Gastrocnemius medialis (tissue), 4 donors: ENCODE results near the gene CRTAC1. TPM values are rescaled to one million over a fixed set of nuclear protein-coding genes. Genes with fewer than 3 reads are reported as not detected.

ENCODE experiments used
- ATAC-seq, 2 donors: fragments of 150-250 bp; one replicate each; pipeline ENCODE4 v1.9.1; 2016
- DNase-seq, 2 donors: peaks; one replicate each; pipeline ENCODE4 v3.0.0-alpha.2; 2019
- H3K27ac ChIP-seq, 4 donors: fragments of 200-600 bp; sonication (generic); 1 replicate in 1 of 4; 2 replicates in 3 of 4; pipeline ENCODE4 v1.5.1; 2016 to 2018; ENCODE audit warnings: mild to moderate bottlenecking in 2 of 4, moderate library complexity in 1 of 4
- H3K27me3 ChIP-seq, 3 donors: fragments of 200-600 bp; sonication (generic) in 2 of 3; 1 replicate in 1 of 3; 2 replicates in 2 of 3; pipeline versions ENCODE4 v1.5.1 to v1.6.0; 2016 to 2019; ENCODE audit warnings: mild to moderate bottlenecking in 1 of 3, moderate library complexity in 1 of 3
- H3K36me3 ChIP-seq, 2 donors: fragments of 200-600 bp; sonication (generic) in 1 of 2; one replicate each; pipeline ENCODE4 v1.5.1; 2017 to 2018
- H3K4me1 ChIP-seq, 2 donors: fragments of 200-600 bp; sonication (generic) in 1 of 2; one replicate each; pipeline ENCODE4 v1.5.1; 2016 to 2017; ENCODE audit warnings: mild to moderate bottlenecking in 2 of 2
- H3K4me3 ChIP-seq, 4 donors: fragments of 200-600 bp; sonication (generic) in 3 of 4; 1 replicate in 1 of 4; 2 replicates in 3 of 4; pipeline ENCODE4 v1.5.1; 2016 to 2019; ENCODE audit warnings: mild to moderate bottlenecking in 2 of 4
- H3K9me3 ChIP-seq, 3 donors: fragments of 200-600 bp; sonication (generic) in 2 of 3; 1 replicate in 1 of 3; 2 replicates in 2 of 3; pipeline ENCODE4 v1.5.1; 2016 to 2019
- POLR2A ChIP-seq, 2 donors: fragments of 450-650 bp; IDR thresholded peaks; one replicate each; pipeline ENCODE4 v1.6.1; 2017; ENCODE audit warnings: antibody characterized with exemption in 2 of 2, mild to moderate bottlenecking in 2 of 2, moderate library complexity in 2 of 2
- in situ Hi-C, 4 donors: fragments of 200-750 bp; cut with MboI; loops; one replicate each; pipeline versions ENCODE4 v1.15.0 to v1.8.0; 2017; ENCODE audit warnings: low sequenced_read_pairs in 4 of 4
- intact Hi-C: fragments of 100-400 bp; cut with DNase I; formaldehyde crosslinking; loops from one replicate; pipeline ENCODE4 v1.15.1; 2023; ENCODE audit warnings: low total_unique reads
- total RNA-seq, 4 donors: library from RNA; depleted of rRNA; stranded (reverse); fragments of >200 nt; gene quantifications; one replicate each; pipeline versions ENCODE4 v1.1.0 to v1.2.3, GENCODE V29; 2016
- TF ChIP-seq, protein P1 (sequence below), 5 experiments: fragments of 450-650 bp in 3 of 5; fragments of 200-600 bp in 2 of 5; sonication (generic) in 2 of 5; IDR thresholded peaks in 4 of 5; conservative IDR thresholded peaks in 1 of 5; 1 replicate in 4 of 5; 2 replicates in 1 of 5; pipeline ENCODE4 v1.5.1; 2016 to 2019; ENCODE audit warnings: antibody characterized with exemption in 5 of 5, mild to moderate bottlenecking in 3 of 5, moderate library complexity in 3 of 5

Gene CRTAC1
- total RNA-seq, 4 donors from 2014 or later = 0.16 to 3.9 (median 0.56) TPM; not detected in 1

DNA sequence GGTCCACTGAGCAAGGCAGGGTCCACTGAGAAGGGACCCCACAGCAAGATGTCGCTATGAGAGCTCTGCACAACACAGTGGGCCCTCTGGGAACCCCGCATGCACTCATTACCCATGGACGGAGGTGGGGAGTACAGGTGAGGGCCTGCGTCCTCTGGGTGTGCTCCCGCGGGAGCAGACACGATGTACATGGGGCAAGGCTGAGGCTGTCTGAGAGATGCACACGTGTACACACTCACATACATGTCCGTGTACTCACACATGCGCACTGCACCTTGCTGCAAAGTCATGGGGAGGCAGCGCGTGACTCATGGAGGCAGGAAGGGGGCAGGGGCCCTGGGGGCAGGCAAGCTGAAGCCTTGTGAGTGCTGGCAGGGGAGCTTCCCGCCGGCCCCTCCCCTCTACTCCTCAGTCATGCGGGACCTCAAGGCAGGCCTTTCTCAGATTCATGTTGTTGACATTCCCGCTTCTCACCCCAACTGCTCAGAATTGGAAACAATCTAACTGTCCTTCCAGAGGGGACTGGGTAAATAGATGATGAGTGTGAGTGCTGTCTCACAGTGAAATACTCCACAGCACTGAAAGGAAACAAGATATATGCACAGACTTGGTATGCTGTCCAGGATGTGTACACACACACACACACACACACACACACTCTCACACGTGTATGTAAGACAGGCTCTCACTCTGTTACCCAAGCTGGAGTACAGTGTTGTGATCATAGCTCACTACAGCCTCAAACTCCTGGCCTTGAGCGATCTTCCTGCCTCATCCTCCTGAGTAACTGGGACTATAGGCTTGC is 140.8 kb downstream of the CRTAC1 start:
- no peaks in the 10 kb centered on the region for H3K27me3 ChIP-seq
- no peak overlapping the region for H3K27ac ChIP-seq
- ATAC-seq (no peak), DNase-seq (no peak)
- TF ChIP-seq, protein P1, sequence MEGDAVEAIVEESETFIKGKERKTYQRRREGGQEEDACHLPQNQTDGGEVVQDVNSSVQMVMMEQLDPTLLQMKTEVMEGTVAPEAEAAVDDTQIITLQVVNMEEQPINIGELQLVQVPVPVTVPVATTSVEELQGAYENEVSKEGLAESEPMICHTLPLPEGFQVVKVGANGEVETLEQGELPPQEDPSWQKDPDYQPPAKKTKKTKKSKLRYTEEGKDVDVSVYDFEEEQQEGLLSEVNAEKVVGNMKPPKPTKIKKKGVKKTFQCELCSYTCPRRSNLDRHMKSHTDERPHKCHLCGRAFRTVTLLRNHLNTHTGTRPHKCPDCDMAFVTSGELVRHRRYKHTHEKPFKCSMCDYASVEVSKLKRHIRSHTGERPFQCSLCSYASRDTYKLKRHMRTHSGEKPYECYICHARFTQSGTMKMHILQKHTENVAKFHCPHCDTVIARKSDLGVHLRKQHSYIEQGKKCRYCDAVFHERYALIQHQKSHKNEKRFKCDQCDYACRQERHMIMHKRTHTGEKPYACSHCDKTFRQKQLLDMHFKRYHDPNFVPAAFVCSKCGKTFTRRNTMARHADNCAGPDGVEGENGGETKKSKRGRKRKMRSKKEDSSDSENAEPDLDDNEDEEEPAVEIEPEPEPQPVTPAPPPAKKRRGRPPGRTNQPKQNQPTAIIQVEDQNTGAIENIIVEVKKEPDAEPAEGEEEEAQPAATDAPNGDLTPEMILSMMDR (IDR thresholded peaks at IDR 0.05 in 4 of 5, conservative IDR thresholded peaks at IDR 0.05 in 1 of 5) = no peak
- no peak for TF ChIP-seq POLR2A (IDR thresholded peaks at IDR 0.05)
- in situ Hi-C loops (no loop called here), intact Hi-C loops (no loop called here)
- H3K4me3 ChIP-seq = no peak overlapping the region
- H3K36me3 ChIP-seq = no peaks in the 10 kb centered on the region
- H3K9me3 ChIP-seq = no peaks in the 10 kb centered on the region
- H3K4me1 ChIP-seq = peaks cover 0 to 4% of the 10 kb centered on the region in 2 donors

DNA sequence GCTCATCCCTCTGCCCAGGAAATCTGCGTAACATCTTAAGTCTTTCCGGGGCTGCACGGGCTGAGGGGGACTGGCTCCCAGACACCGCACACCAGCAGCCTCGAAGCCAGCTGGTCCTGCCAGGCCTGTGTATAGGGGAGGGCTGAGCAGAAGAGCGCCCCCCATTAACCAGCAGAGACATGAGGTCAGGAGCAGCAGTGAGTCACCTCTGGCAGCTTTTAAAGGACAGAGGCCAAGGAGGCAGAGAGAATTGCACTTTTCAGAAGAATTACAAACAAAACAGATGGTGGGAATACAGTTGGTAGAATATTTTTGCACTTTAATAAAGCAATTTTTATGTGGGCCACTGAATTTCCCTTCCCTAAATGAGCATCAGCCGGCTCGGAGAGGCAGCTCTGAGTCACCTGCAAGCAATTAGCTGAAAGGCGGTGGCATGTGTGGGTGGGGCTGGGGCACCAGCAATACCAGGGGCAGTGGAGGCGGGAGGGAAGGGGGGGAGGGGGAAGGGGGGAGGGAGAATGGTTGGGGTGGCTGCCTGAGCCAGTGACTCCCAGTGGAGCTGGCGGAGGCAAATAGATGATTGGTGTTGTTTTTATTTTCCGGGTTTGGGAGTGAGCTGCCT is 141.7 kb downstream of the CRTAC1 start:
- no peak overlapping the region for H3K4me3 ChIP-seq
- peaks cover 0 to 4% of the 10 kb centered on the region in 2 donors for H3K4me1 ChIP-seq
- ATAC-seq (no peak), DNase-seq (no peak)
- TF ChIP-seq POLR2A (IDR thresholded peaks at IDR 0.05) = no peak
- TF ChIP-seq, protein P1 (IDR thresholded peaks at IDR 0.05 in 4 of 5, conservative IDR thresholded peaks at IDR 0.05 in 1 of 5) = no peak
- in situ Hi-C loops = no loop called here
- no peaks in the 10 kb centered on the region for H3K9me3 ChIP-seq
- H3K36me3 ChIP-seq = no peaks in the 10 kb centered on the region
- intact Hi-C loops = no loop called here
- no peak overlapping the region for H3K27ac ChIP-seq
- no peaks in the 10 kb centered on the region for H3K27me3 ChIP-seq

- no peak overlapping the region for H3K27ac ChIP-seq
- ATAC-seq = no peak
- H3K9me3 ChIP-seq = no peaks in the 10 kb centered on the region
- no peaks in the 10 kb centered on the region for H3K36me3 ChIP-seq
- intact Hi-C loops (no loop called here), in situ Hi-C loops (no loop called here)
- H3K4me1 ChIP-seq = no peaks in the 10 kb centered on the region
- DNase-seq = no peak
- no peak overlapping the region for H3K4me3 ChIP-seq
- no peak for TF ChIP-seq POLR2A (IDR thresholded peaks at IDR 0.05)
- TF ChIP-seq, protein P1 (IDR thresholded peaks at IDR 0.05 in 4 of 5, conservative IDR thresholded peaks at IDR 0.05 in 1 of 5) = no peak
- H3K27me3 ChIP-seq = no peaks in the 10 kb centered on the region
These were observed 142.3 kb downstream of the CRTAC1 start for GRCh38 chr10:97888134-97888533.

DNA sequence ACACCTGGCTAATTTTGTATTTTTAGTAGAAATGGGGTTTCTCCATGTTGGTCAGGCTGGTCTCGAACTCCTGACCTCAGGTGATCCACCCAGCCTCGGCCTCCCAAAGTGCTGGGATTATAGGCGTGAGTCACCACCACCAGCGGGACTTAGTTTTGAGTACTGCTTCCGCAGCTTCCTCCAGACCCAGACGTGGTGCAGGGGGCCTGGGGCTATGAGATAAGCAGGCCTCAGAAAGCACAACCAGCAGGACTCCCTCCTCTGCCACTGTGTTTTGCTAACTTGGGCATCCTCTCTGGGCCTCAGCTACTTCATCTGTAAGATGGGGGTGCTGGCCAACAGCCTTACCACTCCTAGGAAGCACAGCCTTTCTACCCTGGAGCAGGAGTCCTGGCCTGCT is 143.0 kb downstream of the CRTAC1 start:
- H3K27me3 ChIP-seq = no peaks in the 10 kb centered on the region
- no peak for DNase-seq
- TF ChIP-seq POLR2A (IDR thresholded peaks at IDR 0.05) = no peak
- TF ChIP-seq, protein P1 (IDR thresholded peaks at IDR 0.05 in 4 of 5, conservative IDR thresholded peaks at IDR 0.05 in 1 of 5) = no peak
- no peaks in the 10 kb centered on the region for H3K4me1 ChIP-seq
- no peak overlapping the region for H3K4me3 ChIP-seq
- no peaks in the 10 kb centered on the region for H3K9me3 ChIP-seq
- H3K36me3 ChIP-seq = no peaks in the 10 kb centered on the region
- intact Hi-C loops (no loop called here), in situ Hi-C loops (no loop called here)
- no peak overlapping the region for H3K27ac ChIP-seq
- no peak for ATAC-seq
